Measurements from ENCODE around the gene SPANXB1.
"Not testable (repeated sequence)": the region's sequence is repeated elsewhere in the genome, so short reads cannot be mapped to it uniquely, and the experiment has no call there.

Gene SPANXB1, protein sequence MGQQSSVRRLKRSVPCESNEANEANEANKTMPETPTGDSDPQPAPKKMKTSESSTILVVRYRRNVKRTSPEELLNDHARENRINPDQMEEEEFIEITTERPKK

DNA sequence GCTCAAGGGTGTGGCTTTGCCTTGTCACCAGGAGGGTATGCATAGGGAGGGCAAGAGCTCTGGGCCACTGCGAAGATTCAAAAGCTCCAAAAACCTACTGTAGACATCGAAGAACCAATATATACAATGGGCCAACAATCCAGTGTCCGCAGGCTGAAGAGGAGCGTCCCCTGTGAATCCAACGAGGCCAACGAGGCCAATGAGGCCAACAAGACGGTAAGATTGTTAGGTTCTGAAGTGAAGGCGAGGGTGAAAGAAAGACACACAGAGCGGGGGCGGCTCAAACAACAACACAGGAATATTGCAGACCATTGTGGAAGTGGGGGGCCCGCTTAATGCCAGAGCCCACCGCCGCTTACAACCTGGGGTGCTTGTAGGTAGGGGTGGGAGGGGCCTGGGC lies at the start of gene SPANXB1:
TSS of gene SPANXB1 (plus strand) at position 27 of the 400 bp plus-strand sequence. CDS start at position 127, 100 bp downstream.
- not testable (repeated sequence) for H3K27me3 ChIP-seq (ENCODE audit: control insufficient read depth, insufficient read depth, low read length); H3K4me1 ChIP-seq (ENCODE audit: control insufficient read depth, insufficient read depth, low read length); H3K4me3 ChIP-seq (ENCODE audit: low read depth, low read length); H3K36me3 ChIP-seq (ENCODE audit: control insufficient read depth, insufficient read depth, low read length); H3K9ac ChIP-seq (ENCODE audit: low read depth, low read length); H3K9me3 ChIP-seq (ENCODE audit: control insufficient read depth, insufficient read depth, low read length)

DNA sequence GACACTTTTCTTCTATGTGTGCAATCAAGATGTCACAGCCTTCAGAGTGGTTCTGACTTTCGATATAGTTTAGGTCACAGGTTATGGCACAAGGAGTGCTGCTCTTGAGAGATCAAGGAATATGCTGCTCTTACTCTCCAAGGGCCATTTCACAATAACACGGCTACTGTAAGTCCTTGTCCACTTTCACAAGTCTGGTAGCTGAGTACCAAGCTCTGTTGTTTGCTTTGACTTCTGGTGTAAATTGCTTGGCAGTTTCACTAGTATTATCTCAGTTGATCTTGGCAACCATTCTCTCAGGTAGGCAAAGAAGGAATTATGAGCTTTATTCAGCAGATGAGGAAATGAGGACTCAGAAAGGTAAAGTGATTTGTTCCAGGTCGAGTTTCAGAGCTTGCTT lies 35.4 kb upstream of the SPANXB1 start:
- no peak overlapping the region for H3K9ac ChIP-seq (ENCODE audit: low read depth, low read length)
- H3K27me3 ChIP-seq (ENCODE audit: control insufficient read depth, insufficient read depth, low read length): no peaks in the 10 kb centered on the region
- H3K9me3 ChIP-seq (ENCODE audit: control insufficient read depth, insufficient read depth, low read length): no peaks in the 10 kb centered on the region
- no peaks in the 10 kb centered on the region for H3K4me1 ChIP-seq (ENCODE audit: control insufficient read depth, insufficient read depth, low read length)
- no peak overlapping the region for H3K4me3 ChIP-seq (ENCODE audit: low read depth, low read length)
- H3K36me3 ChIP-seq (ENCODE audit: control insufficient read depth, insufficient read depth, low read length): no peaks in the 10 kb centered on the region

DNA sequence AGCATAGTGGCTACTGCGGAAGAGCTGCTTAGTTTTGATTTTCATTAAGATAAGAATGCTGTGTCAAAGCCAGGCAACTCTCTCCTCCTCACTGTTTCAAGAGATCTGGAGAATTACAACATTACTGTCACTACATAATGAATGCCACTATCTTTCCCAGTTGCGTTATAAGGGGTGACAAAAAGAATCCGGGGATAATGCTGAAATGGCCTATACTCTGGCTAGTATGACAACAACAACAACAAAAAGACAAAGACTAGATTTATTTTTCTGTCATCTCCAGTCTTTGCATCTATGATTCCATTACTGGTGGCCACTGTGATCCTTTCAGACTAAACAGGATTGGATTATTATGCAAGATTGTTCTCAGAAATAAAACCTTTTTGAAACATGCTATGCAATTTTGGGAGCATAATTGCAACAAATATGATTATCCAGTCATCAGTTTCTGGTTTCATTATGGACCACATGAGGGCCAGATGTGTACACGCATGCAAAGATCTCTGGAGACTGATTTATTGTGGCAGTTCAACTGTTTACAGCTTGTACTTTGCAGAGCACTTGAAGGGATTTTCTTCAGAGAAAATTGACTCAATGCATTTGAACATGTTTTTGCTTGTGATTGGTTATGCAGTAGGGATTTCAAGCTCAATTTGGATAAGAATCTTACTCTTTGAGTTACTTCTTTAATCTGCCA lies 31.1 kb upstream of the SPANXB1 start:
- Histone ChIP-seq H3K36me3 (ENCODE audit: control insufficient read depth, insufficient read depth, low read length) (no peaks in the 10 kb centered on the region), H3K9me3 (ENCODE audit: control insufficient read depth, insufficient read depth, low read length) (no peaks in the 10 kb centered on the region), H3K9ac (ENCODE audit: low read depth, low read length) (no peak overlapping the region), H3K4me3 (ENCODE audit: low read depth, low read length) (no peak overlapping the region), H3K4me1 (ENCODE audit: control insufficient read depth, insufficient read depth, low read length) (no peaks in the 10 kb centered on the region), H3K27me3 (ENCODE audit: control insufficient read depth, insufficient read depth, low read length) (no peaks in the 10 kb centered on the region)

DNA sequence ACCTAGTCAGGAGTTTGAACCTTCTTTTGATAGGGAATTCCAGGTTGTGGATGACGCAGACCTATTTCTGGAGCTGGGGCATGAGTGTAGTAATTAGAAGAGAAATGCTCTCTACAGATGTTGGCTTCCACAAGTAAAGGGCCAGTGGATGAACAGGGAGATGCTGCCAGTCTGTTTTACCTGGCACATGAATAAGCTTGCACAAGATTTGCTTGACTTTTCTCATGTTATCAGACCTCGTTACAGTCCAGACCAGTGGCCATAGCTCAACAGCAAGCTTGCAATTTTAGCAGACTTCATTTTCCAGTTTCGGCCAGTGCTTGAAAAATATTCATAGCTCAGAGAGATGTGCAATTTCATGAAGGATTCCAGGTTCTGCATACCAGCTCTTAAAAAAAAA lies 26.9 kb upstream of the SPANXB1 start:
- Histone ChIP-seq H3K27me3 (ENCODE audit: control insufficient read depth, insufficient read depth, low read length) (no peaks in the 10 kb centered on the region), H3K4me1 (ENCODE audit: control insufficient read depth, insufficient read depth, low read length) (no peaks in the 10 kb centered on the region), H3K36me3 (ENCODE audit: control insufficient read depth, insufficient read depth, low read length) (no peaks in the 10 kb centered on the region), H3K4me3 (ENCODE audit: low read depth, low read length) (no peak overlapping the region), H3K9me3 (ENCODE audit: control insufficient read depth, insufficient read depth, low read length) (no peaks in the 10 kb centered on the region), H3K9ac (ENCODE audit: low read depth, low read length) (no peak overlapping the region)

DNA sequence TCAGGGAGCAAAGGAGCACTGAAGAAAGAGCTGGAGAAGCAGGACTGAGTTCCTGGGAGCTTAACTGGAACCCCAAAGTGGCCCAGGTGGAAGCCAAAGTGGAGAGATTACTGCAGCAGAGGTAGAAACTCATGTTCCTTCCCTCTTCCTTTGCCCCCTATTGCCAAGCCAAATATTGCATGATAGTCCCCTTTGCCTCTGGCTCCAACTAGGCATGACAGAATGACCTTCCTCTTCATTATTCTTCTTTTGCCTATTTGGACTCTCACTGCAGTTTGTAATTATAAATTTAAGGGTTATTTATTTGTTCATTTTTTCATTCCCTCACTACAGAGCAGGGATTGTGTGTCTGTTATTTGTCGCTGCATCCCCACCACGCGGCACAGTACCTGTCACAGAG lies 22.1 kb upstream of the SPANXB1 start:
- H3K9me3 ChIP-seq (ENCODE audit: control insufficient read depth, insufficient read depth, low read length): no peaks in the 10 kb centered on the region
- H3K4me1 ChIP-seq (ENCODE audit: control insufficient read depth, insufficient read depth, low read length): no peaks in the 10 kb centered on the region
- H3K4me3 ChIP-seq (ENCODE audit: low read depth, low read length): no peak overlapping the region
- no peak overlapping the region for H3K9ac ChIP-seq (ENCODE audit: low read depth, low read length)
- H3K36me3 ChIP-seq (ENCODE audit: control insufficient read depth, insufficient read depth, low read length): no peaks in the 10 kb centered on the region
- H3K27me3 ChIP-seq (ENCODE audit: control insufficient read depth, insufficient read depth, low read length): no peaks in the 10 kb centered on the region

DNA sequence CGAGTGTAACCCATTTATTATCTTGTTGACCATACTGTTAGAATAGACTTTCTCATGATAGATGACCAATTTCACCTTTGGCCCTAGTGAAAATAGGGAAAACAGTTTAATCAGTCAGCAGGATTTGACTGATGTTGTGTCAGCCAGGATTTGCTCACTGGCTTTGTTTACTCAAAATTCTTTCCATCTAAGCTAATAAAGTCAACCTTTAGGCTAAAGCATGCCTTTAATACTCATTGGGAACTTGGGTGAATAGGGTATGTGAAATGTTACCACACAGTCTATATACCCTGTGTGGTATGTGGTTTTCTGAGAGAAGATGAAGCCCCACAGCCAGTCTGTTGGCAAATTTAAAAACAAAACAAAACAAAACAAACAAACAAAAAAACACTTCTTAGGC lies 18.7 kb upstream of the SPANXB1 start:
- Histone ChIP-seq H3K36me3 (ENCODE audit: control insufficient read depth, insufficient read depth, low read length) (no peaks in the 10 kb centered on the region), H3K9me3 (ENCODE audit: control insufficient read depth, insufficient read depth, low read length) (no peaks in the 10 kb centered on the region), H3K9ac (ENCODE audit: low read depth, low read length) (no peak overlapping the region), H3K4me1 (ENCODE audit: control insufficient read depth, insufficient read depth, low read length) (no peaks in the 10 kb centered on the region), H3K4me3 (ENCODE audit: low read depth, low read length) (no peak overlapping the region), H3K27me3 (ENCODE audit: control insufficient read depth, insufficient read depth, low read length) (no peaks in the 10 kb centered on the region)

DNA sequence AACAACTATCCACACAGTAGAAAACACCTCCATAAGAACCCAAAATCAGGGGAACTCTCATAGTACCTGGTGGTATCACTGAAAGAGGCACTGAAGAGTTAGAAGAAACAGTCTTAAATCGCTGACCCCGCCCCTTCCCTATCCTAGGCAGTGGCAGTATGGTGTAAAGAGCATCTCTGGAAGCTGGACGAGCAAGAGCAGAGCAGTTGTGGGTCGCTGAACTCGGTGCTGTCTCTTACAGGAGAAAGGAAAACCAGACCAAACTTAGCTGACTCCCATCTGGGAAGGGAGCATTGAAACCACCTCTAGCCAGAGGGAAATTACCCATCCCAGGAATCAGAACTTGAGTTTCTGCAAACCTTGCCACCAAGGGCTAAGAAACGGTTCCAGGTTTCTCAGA lies 2.8 kb downstream of the SPANXB1 start:
- not testable (repeated sequence) for H3K9me3 ChIP-seq (ENCODE audit: control insufficient read depth, insufficient read depth, low read length); H3K36me3 ChIP-seq (ENCODE audit: control insufficient read depth, insufficient read depth, low read length); H3K9ac ChIP-seq (ENCODE audit: low read depth, low read length); H3K4me1 ChIP-seq (ENCODE audit: control insufficient read depth, insufficient read depth, low read length); H3K4me3 ChIP-seq (ENCODE audit: low read depth, low read length); H3K27me3 ChIP-seq (ENCODE audit: control insufficient read depth, insufficient read depth, low read length)

DNA sequence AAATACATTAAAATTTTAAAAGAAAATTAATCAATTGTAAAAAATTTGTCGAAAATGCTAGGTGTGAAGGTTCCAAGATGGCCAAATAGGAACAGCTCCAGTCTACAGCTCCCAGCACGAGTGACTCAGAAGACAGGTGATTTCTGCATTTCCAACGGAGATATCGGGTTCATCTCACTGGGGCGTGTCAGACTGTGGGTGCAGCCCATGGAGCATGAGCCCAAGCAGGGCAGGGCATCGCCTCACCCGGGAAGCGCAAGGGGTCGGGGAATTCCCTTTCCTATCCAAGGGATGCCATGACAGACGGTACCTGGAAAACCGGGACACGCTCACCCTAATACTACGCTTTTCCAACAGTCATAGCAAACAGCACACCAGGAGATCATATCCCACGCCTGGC lies 41.9 kb downstream of the SPANXB1 start:
- not testable (repeated sequence) for H3K9ac ChIP-seq (ENCODE audit: low read depth, low read length); H3K9me3 ChIP-seq (ENCODE audit: control insufficient read depth, insufficient read depth, low read length); H3K36me3 ChIP-seq (ENCODE audit: control insufficient read depth, insufficient read depth, low read length); H3K27me3 ChIP-seq (ENCODE audit: control insufficient read depth, insufficient read depth, low read length); H3K4me1 ChIP-seq (ENCODE audit: control insufficient read depth, insufficient read depth, low read length); H3K4me3 ChIP-seq (ENCODE audit: low read depth, low read length)

DNA sequence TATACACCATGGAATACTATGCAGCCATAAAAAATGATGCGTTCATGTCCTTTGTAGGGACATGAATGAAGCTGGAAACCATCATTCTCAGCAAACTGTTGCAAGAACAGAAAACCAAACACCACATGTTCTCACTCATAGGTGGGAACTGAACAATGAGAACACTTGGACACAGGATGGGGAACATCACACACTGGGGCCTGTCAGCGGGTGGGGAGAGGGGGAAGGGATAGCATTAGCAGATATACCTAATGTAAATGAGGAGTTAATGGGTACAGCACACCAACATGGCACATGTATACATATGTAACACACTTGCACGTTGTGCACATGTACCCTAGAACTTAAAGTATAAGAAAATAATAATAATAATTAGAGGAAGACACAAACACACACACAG lies 47.5 kb downstream of the SPANXB1 start:
- H3K36me3 ChIP-seq (ENCODE audit: control insufficient read depth, insufficient read depth, low read length); H3K27me3 ChIP-seq (ENCODE audit: control insufficient read depth, insufficient read depth, low read length); H3K4me1 ChIP-seq (ENCODE audit: control insufficient read depth, insufficient read depth, low read length); H3K9me3 ChIP-seq (ENCODE audit: control insufficient read depth, insufficient read depth, low read length); H3K9ac ChIP-seq (ENCODE audit: low read depth, low read length); H3K4me3 ChIP-seq (ENCODE audit: low read depth, low read length): not testable (repeated sequence)

DNA sequence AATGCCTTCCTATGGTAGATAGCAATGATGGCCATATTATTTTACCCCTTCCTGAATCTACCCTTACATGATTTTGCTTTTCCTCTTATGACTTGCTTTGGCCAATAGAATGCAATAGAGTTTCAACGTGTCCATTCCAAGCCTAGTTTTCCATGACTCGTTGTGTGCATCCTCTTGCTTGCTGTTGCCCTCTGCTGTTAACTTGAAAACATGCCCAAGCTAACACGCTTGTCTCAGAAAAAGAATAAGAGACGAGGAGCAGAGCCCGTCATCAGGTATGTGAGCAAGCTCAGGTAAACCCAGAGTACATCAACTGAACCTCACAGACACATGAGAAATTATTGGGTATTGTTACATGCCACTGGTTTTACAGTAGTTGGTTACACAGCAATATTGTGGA lies 49.7 kb downstream of the SPANXB1 start:
- H3K4me1 ChIP-seq (ENCODE audit: control insufficient read depth, insufficient read depth, low read length); H3K36me3 ChIP-seq (ENCODE audit: control insufficient read depth, insufficient read depth, low read length); H3K9me3 ChIP-seq (ENCODE audit: control insufficient read depth, insufficient read depth, low read length); H3K4me3 ChIP-seq (ENCODE audit: low read depth, low read length); H3K27me3 ChIP-seq (ENCODE audit: control insufficient read depth, insufficient read depth, low read length); H3K9ac ChIP-seq (ENCODE audit: low read depth, low read length): not testable (repeated sequence)
